Nephron progenitor cell (in vitro differentiated cells): Measurements from ENCODE around the gene PLEKHJ1.
A peak's percentile ranks its signal among the peaks of the same experiment; 100 is the strongest.
"Not testable (repeated sequence)": the region's sequence is repeated elsewhere in the genome, so short reads cannot be mapped to it uniquely, and the experiment has no call there.

ENCODE experiments used
- DNase-seq: peaks from one replicate; pipeline ENCODE4 v3.0.0; 2021
- H3K27ac Mint-ChIP-seq: 2 replicates; pipeline ENCODE4 v1.8.0; 2021; ENCODE audit warnings: mild to moderate bottlenecking, moderate library complexity, mixed read lengths
- H3K27me3 Mint-ChIP-seq: 2 replicates; pipeline ENCODE4 v1.8.0; 2021; ENCODE audit warnings: mild to moderate bottlenecking, low read depth, mixed read lengths; ENCODE audit not compliant: poor library complexity
- H3K36me3 Mint-ChIP-seq: 2 replicates; pipeline ENCODE4 v1.8.0; 2021; ENCODE audit warnings: low read depth, mixed read lengths
- H3K4me1 Mint-ChIP-seq: 2 replicates; pipeline ENCODE4 v1.8.0; 2021; ENCODE audit warnings: mixed read lengths
- H3K4me3 Mint-ChIP-seq: 2 replicates; pipeline ENCODE4 v1.8.0; 2021; ENCODE audit warnings: mild to moderate bottlenecking, moderate library complexity, mixed read lengths
- H3K9me3 Mint-ChIP-seq: 2 replicates; pipeline ENCODE4 v1.8.0; 2021; ENCODE audit warnings: mild to moderate bottlenecking, moderate library complexity, mixed read lengths
- TF ChIP-seq, protein P1 (sequence below): fragments of 200-600 bp; sonication (generic); IDR thresholded peaks from 2 replicates; pipeline ENCODE4 v1.5.0; 2021; ENCODE audit warnings: antibody characterized with exemption

Gene PLEKHJ1

GRCh38 chr19:2207008-2207407 is 29.1 kb downstream of the PLEKHJ1 start:
- TF ChIP-seq, protein P1, sequence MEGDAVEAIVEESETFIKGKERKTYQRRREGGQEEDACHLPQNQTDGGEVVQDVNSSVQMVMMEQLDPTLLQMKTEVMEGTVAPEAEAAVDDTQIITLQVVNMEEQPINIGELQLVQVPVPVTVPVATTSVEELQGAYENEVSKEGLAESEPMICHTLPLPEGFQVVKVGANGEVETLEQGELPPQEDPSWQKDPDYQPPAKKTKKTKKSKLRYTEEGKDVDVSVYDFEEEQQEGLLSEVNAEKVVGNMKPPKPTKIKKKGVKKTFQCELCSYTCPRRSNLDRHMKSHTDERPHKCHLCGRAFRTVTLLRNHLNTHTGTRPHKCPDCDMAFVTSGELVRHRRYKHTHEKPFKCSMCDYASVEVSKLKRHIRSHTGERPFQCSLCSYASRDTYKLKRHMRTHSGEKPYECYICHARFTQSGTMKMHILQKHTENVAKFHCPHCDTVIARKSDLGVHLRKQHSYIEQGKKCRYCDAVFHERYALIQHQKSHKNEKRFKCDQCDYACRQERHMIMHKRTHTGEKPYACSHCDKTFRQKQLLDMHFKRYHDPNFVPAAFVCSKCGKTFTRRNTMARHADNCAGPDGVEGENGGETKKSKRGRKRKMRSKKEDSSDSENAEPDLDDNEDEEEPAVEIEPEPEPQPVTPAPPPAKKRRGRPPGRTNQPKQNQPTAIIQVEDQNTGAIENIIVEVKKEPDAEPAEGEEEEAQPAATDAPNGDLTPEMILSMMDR, result no peak
- H3K4me1 Mint-ChIP-seq, result peaks cover 27% of the 10 kb centered on the region
- peaks cover 36% of the 10 kb centered on the region for H3K36me3 Mint-ChIP-seq
- H3K27me3 Mint-ChIP-seq, result no peaks in the 10 kb centered on the region
- H3K4me3 Mint-ChIP-seq, result no peak overlapping the region
- DNase-seq, result no peak
- H3K27ac Mint-ChIP-seq, result no peak overlapping the region
- H3K9me3 Mint-ChIP-seq, result no peaks in the 10 kb centered on the region

GRCh38 chr19:2202366-2202765 is 33.8 kb downstream of the PLEKHJ1 start:
- H3K27ac Mint-ChIP-seq, result peak overlapping the region; percentile 61
- H3K4me1 Mint-ChIP-seq, result peaks cover 8% of the 10 kb centered on the region
- no peak overlapping the region for H3K4me3 Mint-ChIP-seq
- H3K9me3 Mint-ChIP-seq, result no peaks in the 10 kb centered on the region
- no peaks in the 10 kb centered on the region for H3K27me3 Mint-ChIP-seq
- H3K36me3 Mint-ChIP-seq, result peaks cover 19% of the 10 kb centered on the region
- TF ChIP-seq, protein P1, result no peak
- no peak for DNase-seq

DNA sequence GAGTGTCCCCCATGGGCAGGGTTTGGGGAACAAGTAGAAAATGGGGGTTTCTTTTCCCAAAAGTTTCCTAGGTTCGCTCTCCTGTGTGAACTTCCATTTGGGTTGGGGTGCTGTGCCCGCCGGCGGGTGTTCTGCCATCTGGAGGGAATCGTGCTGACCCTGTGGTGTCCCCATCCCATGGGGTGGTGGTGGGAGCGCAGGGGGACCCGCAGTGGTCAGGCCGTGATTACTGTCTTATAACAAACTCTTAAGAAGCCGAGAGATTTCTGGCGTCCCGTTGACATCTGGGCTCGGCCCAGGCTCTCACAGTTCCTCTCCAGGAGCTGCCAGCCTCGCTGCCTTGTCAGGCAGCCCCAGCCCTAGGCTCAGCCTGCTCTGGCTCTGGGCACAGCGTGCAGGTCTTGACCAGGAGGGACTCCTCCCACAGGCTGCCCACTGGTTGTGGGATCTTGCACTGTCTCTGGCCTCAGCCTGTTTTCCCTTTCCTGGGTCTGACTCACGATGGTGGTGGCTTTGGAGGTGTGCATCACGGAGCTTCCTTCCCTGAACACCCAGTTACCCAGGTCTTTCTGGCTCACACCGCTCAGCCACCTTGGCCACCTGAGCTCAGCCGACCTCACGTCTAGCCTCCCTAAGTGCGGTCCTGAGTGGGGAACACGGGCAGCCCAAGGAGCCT is 34.5 kb downstream of the PLEKHJ1 start:
- H3K4me3 Mint-ChIP-seq, result no peak overlapping the region
- H3K4me1 Mint-ChIP-seq, result peaks cover 8% of the 10 kb centered on the region
- peak overlapping the region; percentile 94 for H3K27ac Mint-ChIP-seq
- peaks cover 24% of the 10 kb centered on the region for H3K36me3 Mint-ChIP-seq
- no peaks in the 10 kb centered on the region for H3K9me3 Mint-ChIP-seq
- no peak for DNase-seq
- TF ChIP-seq, protein P1, result no peak
- no peaks in the 10 kb centered on the region for H3K27me3 Mint-ChIP-seq

DNA sequence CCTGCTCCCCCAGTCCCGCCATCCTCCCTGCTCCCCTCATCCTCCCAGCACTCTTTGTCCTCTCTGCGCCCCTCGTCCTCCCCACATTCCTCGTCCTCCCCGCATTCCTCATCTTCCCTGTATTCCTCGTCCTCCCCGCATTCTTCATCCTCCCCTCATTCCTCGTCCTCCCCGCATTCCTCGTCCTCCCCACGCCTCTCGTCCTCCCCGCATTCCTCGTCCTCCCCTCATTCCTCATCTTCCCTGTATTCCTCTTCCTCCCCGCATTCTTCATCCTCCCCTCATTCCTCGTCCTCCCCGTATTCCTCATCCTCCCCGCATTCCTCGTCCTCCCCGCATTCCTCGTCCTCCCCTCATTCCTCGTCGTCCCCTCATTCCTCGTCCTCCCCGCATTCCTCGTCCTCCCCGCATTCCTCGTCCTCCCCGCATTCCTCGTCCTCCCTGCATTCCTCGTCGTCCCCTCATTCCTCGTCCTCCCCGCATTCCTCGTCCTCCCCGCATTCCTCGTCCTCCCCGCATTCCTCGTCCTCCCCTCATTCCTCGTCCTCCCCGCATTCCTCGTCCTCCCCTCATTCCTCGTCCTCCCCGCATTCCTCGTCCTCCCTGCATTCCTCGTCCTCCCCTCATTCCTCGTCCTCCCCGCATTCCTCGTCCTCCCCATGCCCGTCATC is 35.4 kb downstream of the PLEKHJ1 start:
- not testable (repeated sequence) for H3K4me1 Mint-ChIP-seq, DNase-seq, H3K9me3 Mint-ChIP-seq, H3K4me3 Mint-ChIP-seq, H3K27me3 Mint-ChIP-seq
- peaks cover 23% of the 10 kb centered on the region for H3K36me3 Mint-ChIP-seq
- H3K27ac Mint-ChIP-seq, result peak overlapping the region; percentile 94

DNA sequence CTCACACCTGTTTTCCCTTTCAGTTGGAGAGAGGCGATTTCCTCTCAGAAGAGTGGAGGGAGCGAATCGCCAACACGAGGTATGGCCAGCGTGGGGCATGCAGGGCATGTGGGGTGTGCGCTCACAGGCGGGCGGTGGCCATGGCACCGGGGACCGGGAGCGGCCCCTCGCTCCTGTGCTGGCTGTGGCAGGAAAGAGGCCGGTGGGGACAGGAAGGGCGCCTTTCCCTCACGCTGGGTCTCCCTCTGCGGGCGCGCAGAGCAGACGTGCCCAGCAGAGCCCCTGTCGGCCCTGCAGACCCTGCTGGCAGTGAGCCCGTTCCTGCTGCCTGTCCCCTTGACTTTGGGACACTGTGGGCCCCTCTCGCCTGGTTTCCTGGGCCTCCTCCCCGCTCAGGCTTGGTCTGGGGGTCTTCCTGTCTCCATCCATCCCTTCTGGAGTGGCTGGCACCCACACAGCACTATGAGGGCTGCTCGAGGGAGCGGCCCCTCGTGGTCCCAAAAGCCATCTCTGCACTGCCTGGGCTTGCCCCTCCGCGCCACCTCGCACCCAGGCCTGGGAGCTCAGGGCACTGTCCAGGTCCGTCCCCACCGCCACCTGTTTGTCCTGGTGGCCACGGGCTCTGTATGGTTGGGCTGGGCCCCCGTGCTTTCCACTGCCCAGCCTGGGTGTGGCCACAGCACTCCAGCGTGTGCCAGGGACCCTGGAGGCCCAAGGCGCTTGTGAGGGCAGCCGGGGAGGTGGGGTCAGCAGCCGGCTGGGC is 36.1 kb downstream of the PLEKHJ1 start:
- peak overlapping the region; percentile 91 for H3K27ac Mint-ChIP-seq

GRCh38 chr19:2199215-2199614 is 36.9 kb downstream of the PLEKHJ1 start:
- peak overlapping the region; percentile 99 for H3K27ac Mint-ChIP-seq
- H3K36me3 Mint-ChIP-seq, result peaks cover 14% of the 10 kb centered on the region
- no peak overlapping the region for H3K4me3 Mint-ChIP-seq
- H3K9me3 Mint-ChIP-seq, result no peaks in the 10 kb centered on the region
- no peaks in the 10 kb centered on the region for H3K27me3 Mint-ChIP-seq
- peak; percentile 55 for DNase-seq
- TF ChIP-seq, protein P1, result peak; percentile 54
- H3K4me1 Mint-ChIP-seq, result peaks cover 8% of the 10 kb centered on the region

More for the DNA sequence above, 36.1 kb downstream of the PLEKHJ1 start:
- TF ChIP-seq, protein P1, result no peak
- no peaks in the 10 kb centered on the region for H3K9me3 Mint-ChIP-seq
- peaks cover 17% of the 10 kb centered on the region for H3K36me3 Mint-ChIP-seq
- H3K27me3 Mint-ChIP-seq, result no peaks in the 10 kb centered on the region
- no peak for DNase-seq
- no peak overlapping the region for H3K4me3 Mint-ChIP-seq
- H3K4me1 Mint-ChIP-seq, result peaks cover 8% of the 10 kb centered on the region
